Neural crest cell (in vitro differentiated cells): ENCODE data around the gene LRRC70. TPM values are rescaled to one million over a fixed set of nuclear protein-coding genes. Genes with fewer than 3 reads are reported as not detected.
"Not testable (repeated sequence)": the region's sequence is repeated elsewhere in the genome, so short reads cannot be mapped to it uniquely, and the experiment has no call there.

Experiments
- DNase-seq: peaks from one replicate; pipeline ENCODE4 v3.0.0; 2021; ENCODE audit warnings: low read depth, mixed read lengths, low spot score
- H3K27ac Mint-ChIP-seq: one replicate; pipeline ENCODE4 v1.8.0; 2021; ENCODE audit warnings: mild to moderate bottlenecking, mixed read lengths; ENCODE audit not compliant: unreplicated experiment
- H3K27me3 Mint-ChIP-seq: 2 replicates; pipeline ENCODE4 v1.8.0; 2021; ENCODE audit warnings: low read depth, mild to moderate bottlenecking, mixed read lengths
- H3K36me3 Mint-ChIP-seq: 2 replicates; pipeline ENCODE4 v1.8.0; 2021; ENCODE audit warnings: low read depth, mild to moderate bottlenecking, mixed read lengths
- H3K4me1 Mint-ChIP-seq: 2 replicates; pipeline ENCODE4 v1.8.0; 2021; ENCODE audit warnings: mixed read lengths
- H3K4me3 Mint-ChIP-seq: one replicate; pipeline ENCODE4 v1.8.0; 2021; ENCODE audit warnings: mild to moderate bottlenecking, mixed read lengths
- H3K9me3 Mint-ChIP-seq: 2 replicates; pipeline ENCODE4 v1.8.0; 2021; ENCODE audit warnings: mixed read lengths
- total RNA-seq: library from RNA; stranded (reverse); gene quantifications from 2 replicates; pipeline ENCODE4 v1.2.1, GENCODE V29; 2021
- TF ChIP-seq, protein P1 (sequence below): fragments of 200-600 bp; sonication (generic); conservative IDR thresholded peaks from 2 replicates; pipeline ENCODE4 v1.5.0; 2021; ENCODE audit warnings: antibody characterized with exemption, mild to moderate bottlenecking

LRRC70 gene
- total RNA-seq, 1 donor from 2014 or later = 0.19 TPM

DNA sequence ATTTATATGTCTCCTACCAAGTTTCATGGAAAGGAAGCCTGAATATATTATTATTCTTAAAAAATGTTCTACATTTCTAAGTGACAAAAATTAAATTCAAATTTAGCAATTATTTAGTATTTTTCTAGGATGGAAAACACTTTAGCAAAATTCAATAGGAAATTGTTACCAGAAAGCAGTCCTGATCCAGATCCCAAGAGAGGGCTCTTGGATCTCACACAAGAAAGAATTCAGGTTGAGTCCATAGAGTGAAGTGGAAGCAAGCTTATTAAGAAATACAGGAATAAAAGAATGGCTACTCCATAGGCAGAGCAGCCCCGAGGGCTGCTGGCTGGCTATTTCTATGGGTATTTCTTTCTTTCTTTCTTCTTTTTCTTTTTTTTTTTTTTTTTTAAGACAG is 44.7 kb downstream of the LRRC70 start:
- no peaks in the 10 kb centered on the region for H3K27me3 Mint-ChIP-seq
- no peak overlapping the region for H3K4me3 Mint-ChIP-seq
- no peak for DNase-seq
- H3K36me3 Mint-ChIP-seq = peaks cover 2% of the 10 kb centered on the region
- no peak overlapping the region for H3K27ac Mint-ChIP-seq
- H3K9me3 Mint-ChIP-seq = no peaks in the 10 kb centered on the region
- TF ChIP-seq, protein P1, sequence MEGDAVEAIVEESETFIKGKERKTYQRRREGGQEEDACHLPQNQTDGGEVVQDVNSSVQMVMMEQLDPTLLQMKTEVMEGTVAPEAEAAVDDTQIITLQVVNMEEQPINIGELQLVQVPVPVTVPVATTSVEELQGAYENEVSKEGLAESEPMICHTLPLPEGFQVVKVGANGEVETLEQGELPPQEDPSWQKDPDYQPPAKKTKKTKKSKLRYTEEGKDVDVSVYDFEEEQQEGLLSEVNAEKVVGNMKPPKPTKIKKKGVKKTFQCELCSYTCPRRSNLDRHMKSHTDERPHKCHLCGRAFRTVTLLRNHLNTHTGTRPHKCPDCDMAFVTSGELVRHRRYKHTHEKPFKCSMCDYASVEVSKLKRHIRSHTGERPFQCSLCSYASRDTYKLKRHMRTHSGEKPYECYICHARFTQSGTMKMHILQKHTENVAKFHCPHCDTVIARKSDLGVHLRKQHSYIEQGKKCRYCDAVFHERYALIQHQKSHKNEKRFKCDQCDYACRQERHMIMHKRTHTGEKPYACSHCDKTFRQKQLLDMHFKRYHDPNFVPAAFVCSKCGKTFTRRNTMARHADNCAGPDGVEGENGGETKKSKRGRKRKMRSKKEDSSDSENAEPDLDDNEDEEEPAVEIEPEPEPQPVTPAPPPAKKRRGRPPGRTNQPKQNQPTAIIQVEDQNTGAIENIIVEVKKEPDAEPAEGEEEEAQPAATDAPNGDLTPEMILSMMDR = no peak
- peaks cover 6% of the 10 kb centered on the region for H3K4me1 Mint-ChIP-seq

DNA sequence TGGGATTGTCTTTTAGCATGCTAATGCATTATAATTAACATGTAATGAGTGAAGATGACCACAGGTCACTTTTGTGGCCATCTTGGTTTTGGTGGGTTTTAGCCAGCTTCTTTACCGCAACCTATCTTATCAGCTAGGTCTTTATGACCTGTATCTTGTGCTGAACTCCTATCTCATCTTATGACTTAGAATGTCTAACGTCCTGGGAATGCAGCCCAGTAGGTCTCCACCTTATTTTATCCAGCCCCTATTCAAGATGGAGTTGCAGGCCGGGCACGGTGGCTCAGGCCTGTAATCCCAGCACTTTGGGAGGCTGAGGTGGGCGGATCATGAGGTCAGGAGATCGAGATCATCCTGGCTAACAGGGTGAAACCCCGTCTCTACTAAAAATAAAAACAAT is 45.8 kb downstream of the LRRC70 start:
- not testable (repeated sequence) for H3K9me3 Mint-ChIP-seq, H3K27ac Mint-ChIP-seq, H3K36me3 Mint-ChIP-seq, H3K4me1 Mint-ChIP-seq, H3K27me3 Mint-ChIP-seq, H3K4me3 Mint-ChIP-seq, DNase-seq

DNA sequence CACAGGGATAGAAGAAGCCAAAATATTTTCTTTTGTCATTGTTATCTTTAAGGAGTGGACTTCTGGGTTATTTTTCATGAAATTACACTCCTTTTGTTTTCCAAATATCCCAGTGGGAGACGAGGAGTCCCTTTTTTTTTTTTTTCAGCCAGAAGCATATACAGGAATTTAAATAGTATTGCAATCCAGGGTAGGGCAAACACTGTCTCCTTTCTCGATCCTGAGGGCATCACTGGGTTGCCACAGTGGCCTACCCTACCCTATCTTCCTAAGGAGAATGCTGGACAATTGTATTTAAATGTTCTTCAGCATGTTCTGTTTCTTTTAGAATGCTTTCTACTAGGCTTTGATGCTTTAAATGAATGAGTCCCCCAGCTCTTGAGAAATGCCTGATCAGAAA is 47.9 kb downstream of the LRRC70 start:
- H3K9me3 Mint-ChIP-seq = no peaks in the 10 kb centered on the region
- H3K4me1 Mint-ChIP-seq = no peaks in the 10 kb centered on the region
- no peak for DNase-seq
- no peak overlapping the region for H3K4me3 Mint-ChIP-seq
- peaks cover 3% of the 10 kb centered on the region for H3K36me3 Mint-ChIP-seq
- TF ChIP-seq, protein P1 = no peak
- no peak overlapping the region for H3K27ac Mint-ChIP-seq
- no peaks in the 10 kb centered on the region for H3K27me3 Mint-ChIP-seq

DNA sequence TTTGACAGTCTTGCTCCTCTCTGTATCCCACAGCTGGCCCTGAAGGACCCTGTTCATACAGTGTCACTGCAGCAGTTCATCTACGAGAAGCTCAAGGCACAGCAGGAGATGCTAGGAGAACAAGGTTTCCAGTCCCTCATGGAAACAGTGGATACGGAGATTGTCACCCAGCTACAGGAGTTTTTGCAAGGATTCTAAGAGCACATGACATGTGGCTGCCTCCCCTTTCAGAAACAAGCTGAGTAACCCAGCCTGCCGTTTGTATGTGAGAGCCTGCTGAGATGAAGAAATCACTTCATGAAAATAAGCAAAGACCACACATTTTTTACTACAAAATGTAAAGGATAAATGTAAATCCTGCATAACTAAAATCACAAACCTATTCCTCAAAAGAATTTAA is 48.5 kb downstream of the LRRC70 start:
- DNase-seq = no peak
- no peaks in the 10 kb centered on the region for H3K27me3 Mint-ChIP-seq
- no peak overlapping the region for H3K27ac Mint-ChIP-seq
- peaks cover 6% of the 10 kb centered on the region for H3K36me3 Mint-ChIP-seq
- TF ChIP-seq, protein P1 = no peak
- H3K9me3 Mint-ChIP-seq = no peaks in the 10 kb centered on the region
- no peaks in the 10 kb centered on the region for H3K4me1 Mint-ChIP-seq
- no peak overlapping the region for H3K4me3 Mint-ChIP-seq

DNA sequence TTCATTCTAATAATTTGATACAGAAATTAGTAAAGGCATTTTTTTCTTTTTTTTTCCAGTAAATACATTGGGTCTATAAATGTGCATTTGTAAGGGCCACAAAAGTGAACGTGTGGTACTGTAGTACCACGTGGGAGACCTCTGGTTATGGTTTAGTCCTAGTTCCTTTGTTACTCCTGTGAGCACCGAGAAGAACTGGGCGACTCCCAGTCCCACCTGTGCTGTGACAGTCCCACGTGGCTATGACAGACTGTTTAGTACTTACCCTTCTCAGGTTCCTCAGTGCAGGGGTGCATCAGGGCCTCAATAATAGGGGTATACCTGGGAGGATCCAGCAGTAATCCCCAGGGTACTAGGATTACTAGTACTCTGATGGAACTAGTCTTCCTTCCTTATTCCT is 49.3 kb downstream of the LRRC70 start:
- no peak overlapping the region for H3K27ac Mint-ChIP-seq

More for the DNA sequence above, 49.3 kb downstream of the LRRC70 start:
- DNase-seq = no peak
- no peaks in the 10 kb centered on the region for H3K9me3 Mint-ChIP-seq
- TF ChIP-seq, protein P1 = no peak
- H3K27me3 Mint-ChIP-seq = no peaks in the 10 kb centered on the region
- no peak overlapping the region for H3K4me3 Mint-ChIP-seq
- peaks cover 6% of the 10 kb centered on the region for H3K36me3 Mint-ChIP-seq
- H3K4me1 Mint-ChIP-seq = no peaks in the 10 kb centered on the region

Other genes starting within 250 kb of the LRRC70 start
- 32.2 and 34.5 TPM in 2 replicates for gene DIMT1, start 174.9 kb upstream of the LRRC70 start, total RNA-seq
- 48.2 and 52.9 TPM in 2 replicates for gene IPO11, start 166.1 kb upstream of the LRRC70 start, total RNA-seq